Measurements from ENCODE around the gene TNNT3.

GRCh38 chr11:1920909-1921573 lies 1.5 kb downstream of the TNNT3 start:
- TF ChIP-seq CTCF (IDR thresholded peaks at IDR 0.05; ENCODE audit: borderline replicate concordance, extremely low read depth, low read length, poor library complexity, severe bottlenecking) (no peak), EZH2 (IDR thresholded peaks at IDR 0.05; ENCODE audit: borderline replicate concordance, low read depth, low read length, severe bottlenecking) (no peak)

Measured in DND-41 (cell line).